ENCODE measurements around the gene UACA. TPM values are rescaled to one million over a fixed set of nuclear protein-coding genes. Genes with fewer than 3 reads are reported as not detected.

Gene UACA
- total RNA-seq, 2 experiments from 2014 or later = 1.1 to 1.5 TPM

GRCh38 chr15:70786996-70787395, 23.6 kb upstream of the UACA start:
- CTCF ChIA-PET = no interaction called here
- H3K4me1 Mint-ChIP-seq (ENCODE audit: low read depth) = no peaks in the 10 kb centered on the region
- H3K27ac Mint-ChIP-seq = no peak overlapping the region
- DNase-seq (no peak), ATAC-seq (ENCODE audit: poor library complexity) (no peak)
- no peak overlapping the region for H3K4me3 ChIP-seq (ENCODE audit: low read length)
- no peaks in the 10 kb centered on the region for H3K36me3 ChIP-seq (ENCODE audit: insufficient read depth, low read length)
- no peak overlapping the region for H3K4me3 Mint-ChIP-seq
- intact Hi-C loops (cut with DNase I, micrococcal nuclease) = no loop called here
- peaks cover 0 to 4% of the 10 kb centered on the region in 2 experiments for H3K27me3 ChIP-seq (ENCODE audit: control insufficient read depth in 1 of 2, insufficient read depth in 2 of 2, low read length in 2 of 2)
- H3K27me3 Mint-ChIP-seq = peaks cover 8% of the 10 kb centered on the region
- TF ChIP-seq, protein P1, sequence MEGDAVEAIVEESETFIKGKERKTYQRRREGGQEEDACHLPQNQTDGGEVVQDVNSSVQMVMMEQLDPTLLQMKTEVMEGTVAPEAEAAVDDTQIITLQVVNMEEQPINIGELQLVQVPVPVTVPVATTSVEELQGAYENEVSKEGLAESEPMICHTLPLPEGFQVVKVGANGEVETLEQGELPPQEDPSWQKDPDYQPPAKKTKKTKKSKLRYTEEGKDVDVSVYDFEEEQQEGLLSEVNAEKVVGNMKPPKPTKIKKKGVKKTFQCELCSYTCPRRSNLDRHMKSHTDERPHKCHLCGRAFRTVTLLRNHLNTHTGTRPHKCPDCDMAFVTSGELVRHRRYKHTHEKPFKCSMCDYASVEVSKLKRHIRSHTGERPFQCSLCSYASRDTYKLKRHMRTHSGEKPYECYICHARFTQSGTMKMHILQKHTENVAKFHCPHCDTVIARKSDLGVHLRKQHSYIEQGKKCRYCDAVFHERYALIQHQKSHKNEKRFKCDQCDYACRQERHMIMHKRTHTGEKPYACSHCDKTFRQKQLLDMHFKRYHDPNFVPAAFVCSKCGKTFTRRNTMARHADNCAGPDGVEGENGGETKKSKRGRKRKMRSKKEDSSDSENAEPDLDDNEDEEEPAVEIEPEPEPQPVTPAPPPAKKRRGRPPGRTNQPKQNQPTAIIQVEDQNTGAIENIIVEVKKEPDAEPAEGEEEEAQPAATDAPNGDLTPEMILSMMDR (IDR thresholded peaks at IDR 0.05) = no peak
- H3K27ac ChIP-seq (ENCODE audit: low read depth in 1 of 2, low read length in 2 of 2) = no peak overlapping the region
- POLR2A ChIA-PET = no interaction called here
- H3K9me3 ChIP-seq (ENCODE audit: control insufficient read depth in 1 of 2, insufficient read depth in 1 of 2, low read length in 2 of 2) = no peaks in the 10 kb centered on the region
- no peaks in the 10 kb centered on the region for H3K36me3 Mint-ChIP-seq (ENCODE audit: low read depth)
- H3K9me3 Mint-ChIP-seq = no peaks in the 10 kb centered on the region
- no peaks in the 10 kb centered on the region for H3K4me1 ChIP-seq (ENCODE audit: insufficient read depth, low read length)

- TF ChIP-seq, protein P1 (IDR thresholded peaks at IDR 0.05) = no peak
- H3K36me3 ChIP-seq (ENCODE audit: insufficient read depth, low read length) = no peaks in the 10 kb centered on the region
- no peaks in the 10 kb centered on the region for H3K4me1 ChIP-seq (ENCODE audit: insufficient read depth, low read length)
- DNase-seq (no peak), ATAC-seq (ENCODE audit: poor library complexity) (no peak)
- no peak overlapping the region for H3K27ac ChIP-seq (ENCODE audit: low read depth in 1 of 2, low read length in 2 of 2)
- peaks cover 14% of the 10 kb centered on the region for H3K27me3 Mint-ChIP-seq
- H3K4me1 Mint-ChIP-seq (ENCODE audit: low read depth) = no peaks in the 10 kb centered on the region
- ChIA-PET POLR2A (no interaction called here), CTCF (no interaction called here)
- no peak overlapping the region for H3K4me3 Mint-ChIP-seq
- H3K9me3 Mint-ChIP-seq = no peaks in the 10 kb centered on the region
- intact Hi-C loops (cut with DNase I, micrococcal nuclease) = no loop called here
- H3K27ac Mint-ChIP-seq = no peak overlapping the region
- peaks cover 0 to 8% of the 10 kb centered on the region in 2 experiments for H3K27me3 ChIP-seq (ENCODE audit: control insufficient read depth in 1 of 2, insufficient read depth in 2 of 2, low read length in 2 of 2)
- no peaks in the 10 kb centered on the region for H3K9me3 ChIP-seq (ENCODE audit: control insufficient read depth in 1 of 2, insufficient read depth in 1 of 2, low read length in 2 of 2)
- no peaks in the 10 kb centered on the region for H3K36me3 Mint-ChIP-seq (ENCODE audit: low read depth)
- no peak overlapping the region for H3K4me3 ChIP-seq (ENCODE audit: low read length)
Observed at GRCh38 chr15:70783610-70784022, 20.3 kb upstream of the UACA start.

- intact Hi-C loops (cut with DNase I, micrococcal nuclease) = no loop called here
- no peaks in the 10 kb centered on the region for H3K36me3 Mint-ChIP-seq (ENCODE audit: low read depth)
- H3K4me1 Mint-ChIP-seq (ENCODE audit: low read depth) = no peaks in the 10 kb centered on the region
- ATAC-seq (ENCODE audit: poor library complexity) = no peak
- no peaks in the 10 kb centered on the region for H3K4me1 ChIP-seq (ENCODE audit: insufficient read depth, low read length)
- TF ChIP-seq, protein P1 (IDR thresholded peaks at IDR 0.05) = no peak
- no peaks in the 10 kb centered on the region for H3K36me3 ChIP-seq (ENCODE audit: insufficient read depth, low read length)
- no peaks in the 10 kb centered on the region for H3K9me3 Mint-ChIP-seq
- peaks cover 14% of the 10 kb centered on the region for H3K27me3 Mint-ChIP-seq
- no peak overlapping the region for H3K4me3 ChIP-seq (ENCODE audit: low read length)
- peaks cover 0 to 8% of the 10 kb centered on the region in 2 experiments for H3K27me3 ChIP-seq (ENCODE audit: control insufficient read depth in 1 of 2, insufficient read depth in 2 of 2, low read length in 2 of 2)
- H3K27ac ChIP-seq (ENCODE audit: low read depth in 1 of 2, low read length in 2 of 2) = no peak overlapping the region
- no peak overlapping the region for H3K27ac Mint-ChIP-seq
- no peak overlapping the region for H3K4me3 Mint-ChIP-seq
- DNase-seq = no peak
- H3K9me3 ChIP-seq (ENCODE audit: control insufficient read depth in 1 of 2, insufficient read depth in 1 of 2, low read length in 2 of 2) = no peaks in the 10 kb centered on the region
- CTCF ChIA-PET = no interaction called here
- POLR2A ChIA-PET = no interaction called here
Observed at GRCh38 chr15:70783041-70783440, 19.7 kb upstream of the UACA start.

Data from CD4-positive, alpha-beta T cell (primary cell).